Measurements from ENCODE around the gene STYX. TPM values are rescaled to one million over a fixed set of nuclear protein-coding genes. Genes with fewer than 3 reads are reported as not detected.

Gene STYX
- total RNA-seq, 1 donor = 50.7 TPM

DNA sequence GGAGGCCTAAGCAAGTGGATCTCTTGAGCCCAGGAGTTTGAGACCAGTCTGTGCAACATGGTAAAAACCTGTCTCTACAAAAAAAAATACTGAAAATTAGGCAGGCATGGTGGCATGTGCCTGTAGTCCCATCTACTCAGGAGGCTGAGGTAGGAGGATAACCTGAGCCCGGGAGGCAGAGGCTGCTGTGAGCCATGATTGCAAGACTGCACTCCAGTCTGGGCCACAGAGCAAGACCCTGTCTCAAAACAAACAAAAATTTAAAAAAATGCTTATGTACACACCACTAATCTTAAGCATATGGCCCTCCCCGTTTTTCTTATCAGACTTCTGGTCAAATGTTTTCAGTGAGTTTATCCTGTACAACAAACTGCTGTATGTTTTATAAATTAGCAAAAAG lies 63.1 kb downstream of the STYX start:
- H3K4me3 ChIP-seq (ENCODE audit: low read depth, low read length) = no peak overlapping the region
- no peak for DNase-seq (ENCODE audit: low read depth)
- TF ChIP-seq, protein P1, sequence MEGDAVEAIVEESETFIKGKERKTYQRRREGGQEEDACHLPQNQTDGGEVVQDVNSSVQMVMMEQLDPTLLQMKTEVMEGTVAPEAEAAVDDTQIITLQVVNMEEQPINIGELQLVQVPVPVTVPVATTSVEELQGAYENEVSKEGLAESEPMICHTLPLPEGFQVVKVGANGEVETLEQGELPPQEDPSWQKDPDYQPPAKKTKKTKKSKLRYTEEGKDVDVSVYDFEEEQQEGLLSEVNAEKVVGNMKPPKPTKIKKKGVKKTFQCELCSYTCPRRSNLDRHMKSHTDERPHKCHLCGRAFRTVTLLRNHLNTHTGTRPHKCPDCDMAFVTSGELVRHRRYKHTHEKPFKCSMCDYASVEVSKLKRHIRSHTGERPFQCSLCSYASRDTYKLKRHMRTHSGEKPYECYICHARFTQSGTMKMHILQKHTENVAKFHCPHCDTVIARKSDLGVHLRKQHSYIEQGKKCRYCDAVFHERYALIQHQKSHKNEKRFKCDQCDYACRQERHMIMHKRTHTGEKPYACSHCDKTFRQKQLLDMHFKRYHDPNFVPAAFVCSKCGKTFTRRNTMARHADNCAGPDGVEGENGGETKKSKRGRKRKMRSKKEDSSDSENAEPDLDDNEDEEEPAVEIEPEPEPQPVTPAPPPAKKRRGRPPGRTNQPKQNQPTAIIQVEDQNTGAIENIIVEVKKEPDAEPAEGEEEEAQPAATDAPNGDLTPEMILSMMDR (IDR thresholded peaks at IDR 0.05; ENCODE audit: insufficient read depth, low read length) = no peak

DNA sequence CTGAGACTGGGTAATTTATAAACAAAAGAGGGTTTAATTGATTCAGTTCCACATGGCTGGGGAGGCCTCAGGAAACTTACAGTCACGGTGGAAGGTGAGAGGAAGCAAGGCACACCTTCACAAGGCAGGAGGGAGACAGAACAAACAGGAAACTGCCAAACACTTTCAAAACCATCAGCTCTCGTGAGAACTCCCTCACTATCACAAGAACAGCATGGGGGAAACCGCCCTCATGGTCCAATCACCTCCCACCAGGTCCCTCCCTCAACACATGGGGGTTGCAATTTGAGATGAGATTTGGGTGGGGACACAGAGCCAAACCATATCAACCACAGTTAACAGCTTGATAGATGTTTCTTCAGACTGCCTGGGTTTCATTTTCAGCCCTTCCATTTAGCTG lies 67.7 kb downstream of the STYX start:
- H3K4me3 ChIP-seq (ENCODE audit: low read depth, low read length) = no peak overlapping the region
- no peak for DNase-seq (ENCODE audit: low read depth)
- TF ChIP-seq, protein P1 (IDR thresholded peaks at IDR 0.05; ENCODE audit: insufficient read depth, low read length) = no peak

DNA sequence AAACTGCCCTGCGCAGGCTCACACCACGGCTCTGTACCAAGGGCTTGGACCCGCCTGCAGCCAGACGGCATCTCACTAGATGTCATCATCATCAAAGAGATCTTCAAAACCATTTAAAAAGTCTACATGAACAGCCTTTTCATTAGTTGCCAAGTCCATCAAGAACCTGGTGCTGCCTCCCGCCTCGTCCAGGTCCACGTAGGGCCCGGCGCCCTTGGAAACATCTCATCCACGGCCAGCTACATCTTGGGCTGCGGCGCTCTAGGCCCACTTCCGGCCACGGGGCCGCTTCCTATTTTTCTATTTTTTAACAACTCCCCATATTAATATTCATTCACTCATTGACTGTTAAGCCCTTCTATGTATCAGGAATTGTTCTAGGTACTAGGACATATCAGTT lies 68.9 kb downstream of the STYX start:
- no peak overlapping the region for H3K4me3 ChIP-seq (ENCODE audit: low read depth, low read length)
- TF ChIP-seq, protein P1 (IDR thresholded peaks at IDR 0.05; ENCODE audit: insufficient read depth, low read length) = no peak
- DNase-seq (ENCODE audit: low read depth) = no peak

DNA sequence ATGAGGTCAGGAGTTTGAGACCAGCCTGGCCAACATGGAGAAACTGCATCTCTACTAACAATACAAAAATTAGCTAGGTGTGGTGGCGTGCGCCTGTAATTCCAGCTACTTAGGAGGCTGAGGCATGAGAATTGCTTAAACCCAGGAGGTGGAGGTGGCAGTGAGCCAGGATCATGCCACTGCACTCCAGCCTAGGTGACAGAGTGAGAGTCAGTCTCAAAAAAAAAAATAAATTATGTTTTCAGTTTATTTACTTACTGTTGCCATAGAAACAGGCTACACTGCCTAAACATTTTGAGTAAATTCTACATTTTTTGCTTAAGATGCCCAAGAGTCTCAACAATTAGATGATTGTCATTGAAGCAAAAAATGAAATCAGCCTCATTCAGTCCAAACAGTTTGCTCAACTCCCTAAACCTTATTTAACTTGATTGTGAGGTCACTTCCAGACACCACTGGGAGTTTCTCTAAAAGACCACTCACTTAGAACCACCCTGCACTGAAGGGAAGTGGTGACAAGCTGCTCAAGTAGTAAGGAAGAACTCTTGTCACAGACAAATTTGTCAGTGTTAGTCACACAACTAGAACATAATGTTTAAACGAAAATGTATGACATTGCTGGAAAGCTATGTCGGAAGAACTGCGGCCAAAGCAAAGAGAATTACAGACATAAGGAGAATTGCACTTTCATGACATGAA lies 71.2 kb downstream of the STYX start:
- peak; percentile 81 for DNase-seq (ENCODE audit: low read depth)
- peak overlapping the region; percentile 7 for H3K4me3 ChIP-seq (ENCODE audit: low read depth, low read length)
- TF ChIP-seq, protein P1 (IDR thresholded peaks at IDR 0.05; ENCODE audit: insufficient read depth, low read length) = no peak

DNA sequence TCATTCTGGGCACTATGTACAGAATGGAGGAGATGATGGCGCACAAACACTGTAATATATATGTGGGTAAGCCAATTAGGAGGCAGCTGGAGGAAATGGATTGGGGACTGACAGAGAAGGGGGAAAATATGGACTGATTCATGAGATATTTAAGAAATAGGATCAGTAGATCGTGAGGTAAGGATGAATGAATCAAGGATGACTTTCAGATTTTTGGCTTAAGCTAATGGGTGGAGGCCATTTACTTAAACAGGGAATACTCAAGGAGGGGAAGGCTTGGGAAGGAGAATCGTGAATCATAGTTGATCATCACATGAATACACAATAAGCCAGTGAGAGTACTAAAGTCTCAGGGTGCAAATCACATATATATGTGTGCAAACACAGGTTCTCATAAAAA lies 72.6 kb downstream of the STYX start:
- DNase-seq (ENCODE audit: low read depth) = peak; percentile 87
- TF ChIP-seq, protein P1 (IDR thresholded peaks at IDR 0.05; ENCODE audit: insufficient read depth, low read length) = no peak
- no peak overlapping the region for H3K4me3 ChIP-seq (ENCODE audit: low read depth, low read length)

DNA sequence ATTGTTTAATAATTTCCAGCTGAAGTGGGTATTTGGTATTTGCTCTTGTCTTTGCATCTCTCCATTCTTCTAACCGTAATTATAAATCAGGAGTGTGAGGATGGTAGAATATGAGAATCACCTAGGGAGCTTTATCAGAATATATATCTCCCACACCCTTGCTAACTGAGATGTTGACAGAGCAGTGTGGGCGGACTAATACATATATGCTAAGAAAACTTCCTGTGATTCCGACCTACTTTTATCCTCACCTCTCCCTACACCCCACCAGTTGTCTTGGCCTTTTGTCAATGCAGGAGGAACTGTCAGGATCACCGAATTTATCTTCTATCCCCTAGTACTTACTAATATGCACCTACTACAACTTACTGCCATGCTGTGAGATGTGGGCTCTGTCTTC lies 76.1 kb downstream of the STYX start:
- TF ChIP-seq, protein P1 (IDR thresholded peaks at IDR 0.05; ENCODE audit: insufficient read depth, low read length) = no peak
- no peak for DNase-seq (ENCODE audit: low read depth)
- no peak overlapping the region for H3K4me3 ChIP-seq (ENCODE audit: low read depth, low read length)

DNA sequence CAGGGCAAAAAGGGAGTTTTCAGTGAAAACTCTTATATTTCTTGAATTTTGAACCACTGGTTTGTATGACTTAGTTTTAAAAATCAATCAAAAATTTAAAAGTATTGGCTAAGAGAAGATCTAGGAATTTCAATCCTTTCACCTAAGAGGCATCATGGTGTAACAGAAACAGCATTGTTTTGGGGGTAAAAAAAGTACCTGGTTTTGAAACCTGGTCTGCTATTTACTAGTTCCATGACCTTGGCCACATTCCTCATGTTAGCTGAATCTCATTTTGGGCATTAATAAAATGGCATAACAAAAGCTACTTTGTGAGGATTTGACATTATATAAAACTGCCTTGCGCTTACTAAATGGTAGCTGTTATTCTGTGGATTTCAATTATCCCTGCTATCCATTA lies 78.1 kb downstream of the STYX start:
- no peak overlapping the region for H3K4me3 ChIP-seq (ENCODE audit: low read depth, low read length)
- no peak for DNase-seq (ENCODE audit: low read depth)
- TF ChIP-seq, protein P1 (IDR thresholded peaks at IDR 0.05; ENCODE audit: insufficient read depth, low read length) = no peak
